ENCODE measurements around the gene NT5C2. TPM values are rescaled to one million over a fixed set of nuclear protein-coding genes. Genes with fewer than 3 reads are reported as not detected.

The NT5C2 gene
- total RNA-seq, 1 experiment from 2014 or later: 52.2 TPM

DNA sequence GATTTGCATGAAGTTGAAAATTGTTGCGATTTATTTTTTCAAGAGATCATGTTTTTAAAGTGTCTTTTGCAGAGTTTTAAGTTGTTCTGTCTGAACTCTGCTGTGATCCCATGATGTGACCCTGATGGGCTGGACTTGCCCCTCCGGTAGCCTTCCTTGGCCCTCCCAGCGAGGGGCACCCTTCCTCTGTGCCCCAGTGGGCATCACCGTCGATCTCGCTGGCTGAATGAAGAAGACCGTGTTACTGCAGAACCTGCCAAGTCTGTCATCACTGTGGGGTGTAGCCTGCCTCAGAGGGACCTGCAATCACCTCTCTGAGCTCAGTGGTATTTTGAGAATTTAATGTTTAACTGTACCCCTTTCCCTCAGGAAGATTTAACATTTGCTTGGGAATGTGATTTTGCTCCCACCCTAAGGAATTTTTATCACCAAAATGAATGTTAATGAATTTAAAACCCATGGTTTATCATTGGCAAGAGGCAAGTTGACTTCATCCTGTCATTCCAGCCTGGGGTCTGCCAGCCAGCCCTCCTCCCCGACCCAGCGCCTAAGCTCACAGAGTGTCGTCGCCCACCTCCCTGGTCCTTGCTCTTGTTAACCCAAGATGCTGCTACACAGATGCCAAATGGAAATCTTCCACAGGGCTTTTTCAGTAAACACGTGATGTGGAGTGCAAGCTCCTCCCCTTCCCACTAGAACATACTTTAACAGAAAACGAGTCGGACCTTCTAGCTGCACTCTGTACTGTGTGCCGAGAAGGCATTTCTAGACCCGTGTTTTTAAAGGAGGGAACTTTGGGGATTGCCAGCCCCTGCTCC lies 115.4 kb downstream of the NT5C2 start:
- no peak overlapping the region for H3K27ac Mint-ChIP-seq (ENCODE audit: low read depth, unreplicated experiment)
- TF ChIP-seq, protein P1, sequence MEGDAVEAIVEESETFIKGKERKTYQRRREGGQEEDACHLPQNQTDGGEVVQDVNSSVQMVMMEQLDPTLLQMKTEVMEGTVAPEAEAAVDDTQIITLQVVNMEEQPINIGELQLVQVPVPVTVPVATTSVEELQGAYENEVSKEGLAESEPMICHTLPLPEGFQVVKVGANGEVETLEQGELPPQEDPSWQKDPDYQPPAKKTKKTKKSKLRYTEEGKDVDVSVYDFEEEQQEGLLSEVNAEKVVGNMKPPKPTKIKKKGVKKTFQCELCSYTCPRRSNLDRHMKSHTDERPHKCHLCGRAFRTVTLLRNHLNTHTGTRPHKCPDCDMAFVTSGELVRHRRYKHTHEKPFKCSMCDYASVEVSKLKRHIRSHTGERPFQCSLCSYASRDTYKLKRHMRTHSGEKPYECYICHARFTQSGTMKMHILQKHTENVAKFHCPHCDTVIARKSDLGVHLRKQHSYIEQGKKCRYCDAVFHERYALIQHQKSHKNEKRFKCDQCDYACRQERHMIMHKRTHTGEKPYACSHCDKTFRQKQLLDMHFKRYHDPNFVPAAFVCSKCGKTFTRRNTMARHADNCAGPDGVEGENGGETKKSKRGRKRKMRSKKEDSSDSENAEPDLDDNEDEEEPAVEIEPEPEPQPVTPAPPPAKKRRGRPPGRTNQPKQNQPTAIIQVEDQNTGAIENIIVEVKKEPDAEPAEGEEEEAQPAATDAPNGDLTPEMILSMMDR (IDR thresholded peaks at IDR 0.05; ENCODE audit: unreplicated experiment): no peak
- BruUV-seq (replicated peaks): no TSS peak
- no peak overlapping the region for H3K4me3 Mint-ChIP-seq (ENCODE audit: unreplicated experiment)
- H3K9me3 Mint-ChIP-seq (ENCODE audit: unreplicated experiment): no peaks in the 10 kb centered on the region
- POLR2A ChIA-PET: no interaction called here
- H3K27me3 Mint-ChIP-seq (ENCODE audit: insufficient read depth, unreplicated experiment): no peaks in the 10 kb centered on the region
- no peak for DNase-seq (ENCODE audit: unreplicated experiment)
- CTCF ChIA-PET: interaction anchor here (0.7 to 2.1 kb wide), 5 partner anchors 8 to 176 kb away, joined by 3 to 9 read pairs (median 5); no protein-coding TSS in a partner anchor
- no peaks in the 10 kb centered on the region for H3K4me1 Mint-ChIP-seq (ENCODE audit: insufficient read depth, unreplicated experiment)
- intact Hi-C loops (cut with micrococcal nuclease): no loop called here
- peaks cover 26% of the 10 kb centered on the region for H3K36me3 Mint-ChIP-seq (ENCODE audit: insufficient read depth, unreplicated experiment)

DNA sequence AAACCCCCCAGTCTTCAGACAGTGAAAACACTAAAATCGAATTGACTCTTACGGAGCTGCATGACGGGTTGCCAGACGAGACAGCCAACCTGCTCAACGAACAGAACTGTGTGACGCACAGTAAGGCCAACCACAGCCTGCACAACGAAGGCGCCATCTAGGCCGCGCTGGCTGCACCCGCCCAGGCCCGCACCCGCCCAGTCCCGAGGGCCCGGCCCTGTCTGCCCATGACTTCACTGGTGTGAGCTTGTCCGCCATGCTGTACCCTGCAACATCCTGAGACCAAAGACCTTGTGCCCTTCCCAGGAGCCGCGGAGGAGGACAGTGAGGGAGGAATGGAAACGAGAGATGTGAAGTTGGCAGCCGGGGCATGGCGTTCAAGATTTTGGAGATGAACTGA lies 116.1 kb downstream of the NT5C2 start:
- no TSS peak for BruUV-seq (replicated peaks)
- H3K27ac Mint-ChIP-seq (ENCODE audit: low read depth, unreplicated experiment): no peak overlapping the region

DNA sequence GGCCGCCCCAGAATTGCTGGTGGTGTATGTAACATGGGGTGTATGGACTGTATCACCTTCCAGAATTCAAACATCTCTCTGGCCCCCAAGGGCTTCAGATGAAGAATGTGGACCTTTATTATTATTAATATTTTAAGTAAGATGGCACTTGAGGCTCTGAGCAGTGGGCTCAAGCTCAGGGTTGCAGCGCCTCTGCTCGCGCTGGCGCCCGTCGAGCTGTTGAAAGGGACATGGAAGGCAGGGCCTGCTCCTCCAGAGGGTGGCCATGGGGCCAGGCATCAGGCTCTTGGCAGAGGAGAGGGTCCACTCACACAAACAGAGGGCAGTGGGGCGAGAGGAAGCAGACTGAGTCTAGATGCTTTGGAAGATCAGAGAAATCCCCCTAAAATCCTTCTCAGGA lies 120.2 kb downstream of the NT5C2 start:
- POLR2A ChIA-PET: no interaction called here

More for the DNA sequence above, 116.1 kb downstream of the NT5C2 start:
- Mint-ChIP-seq H3K4me3 (ENCODE audit: unreplicated experiment) (no peak overlapping the region), H3K36me3 (ENCODE audit: insufficient read depth, unreplicated experiment) (peaks cover 26% of the 10 kb centered on the region), H3K4me1 (ENCODE audit: insufficient read depth, unreplicated experiment) (no peaks in the 10 kb centered on the region), H3K27me3 (ENCODE audit: insufficient read depth, unreplicated experiment) (no peaks in the 10 kb centered on the region), H3K9me3 (ENCODE audit: unreplicated experiment) (no peaks in the 10 kb centered on the region)
- ChIA-PET CTCF (interaction anchor here (0.6 to 1.0 kb wide), 2 partner anchors 170 to 462 kb away, joined by 3 read pairs; no protein-coding TSS in a partner anchor), POLR2A (interaction anchor here (0.6 kb wide), 1 partner anchor 71 kb away, joined by 3 read pairs; no protein-coding TSS in a partner anchor)
- intact Hi-C loops (cut with micrococcal nuclease): no loop called here
- TF ChIP-seq, protein P1 (IDR thresholded peaks at IDR 0.05; ENCODE audit: unreplicated experiment): no peak
- DNase-seq (ENCODE audit: unreplicated experiment): no peak

DNA sequence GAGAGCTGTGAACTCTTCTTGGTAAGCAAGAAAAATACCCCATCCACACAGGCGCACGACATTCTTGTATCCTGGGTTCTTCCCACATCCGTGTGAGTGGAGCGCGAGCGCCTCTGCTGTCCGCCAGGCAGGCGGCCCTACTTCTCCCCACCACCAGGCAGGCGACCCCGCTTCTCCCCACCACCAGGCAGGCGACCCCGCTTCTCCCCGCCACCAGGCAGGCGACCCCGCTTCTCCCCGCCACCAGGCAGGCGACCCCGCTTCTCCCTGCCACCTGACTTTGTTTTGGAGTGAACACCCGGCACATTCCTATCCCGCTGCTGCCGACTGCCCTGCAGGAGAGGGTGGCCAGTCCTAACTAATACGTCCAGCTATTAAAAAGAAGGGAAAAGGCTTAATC lies 120.8 kb downstream of the NT5C2 start:
- TF ChIP-seq, protein P1 (IDR thresholded peaks at IDR 0.05; ENCODE audit: unreplicated experiment): no peak
- DNase-seq (ENCODE audit: unreplicated experiment): no peak
- POLR2A ChIA-PET: interaction anchor here (1.3 kb wide), 1 partner anchor 154 kb away, joined by 4 read pairs; the partner anchor contains the start of gene CNNM2
- CTCF ChIA-PET: interaction anchor here (0.7 to 1.7 kb wide), 6 partner anchors 155 to 261 kb away, joined by 3 to 10 read pairs (median 4); partner anchors contain the start of gene CNNM2
- no peaks in the 10 kb centered on the region for H3K27me3 Mint-ChIP-seq (ENCODE audit: insufficient read depth, unreplicated experiment)
- H3K36me3 Mint-ChIP-seq (ENCODE audit: insufficient read depth, unreplicated experiment): peaks cover 3% of the 10 kb centered on the region
- H3K4me3 Mint-ChIP-seq (ENCODE audit: unreplicated experiment): no peak overlapping the region
- no TSS peak for BruUV-seq (replicated peaks)
- no peak overlapping the region for H3K27ac Mint-ChIP-seq (ENCODE audit: low read depth, unreplicated experiment)
- intact Hi-C loops (cut with micrococcal nuclease): no loop called here
- no peaks in the 10 kb centered on the region for H3K9me3 Mint-ChIP-seq (ENCODE audit: unreplicated experiment)
- H3K4me1 Mint-ChIP-seq (ENCODE audit: insufficient read depth, unreplicated experiment): no peaks in the 10 kb centered on the region

More for the DNA sequence above, 120.2 kb downstream of the NT5C2 start:
- Mint-ChIP-seq H3K27me3 (ENCODE audit: insufficient read depth, unreplicated experiment) (no peaks in the 10 kb centered on the region), H3K9me3 (ENCODE audit: unreplicated experiment) (no peaks in the 10 kb centered on the region), H3K4me3 (ENCODE audit: unreplicated experiment) (no peak overlapping the region), H3K36me3 (ENCODE audit: insufficient read depth, unreplicated experiment) (peaks cover 9% of the 10 kb centered on the region), H3K27ac (ENCODE audit: low read depth, unreplicated experiment) (no peak overlapping the region), H3K4me1 (ENCODE audit: insufficient read depth, unreplicated experiment) (no peaks in the 10 kb centered on the region)
- no TSS peak for BruUV-seq (replicated peaks)
- intact Hi-C loops (cut with micrococcal nuclease): no loop called here
- DNase-seq (ENCODE audit: unreplicated experiment): no peak
- TF ChIP-seq, protein P1 (IDR thresholded peaks at IDR 0.05; ENCODE audit: unreplicated experiment): no peak
- CTCF ChIA-PET: interaction anchor here (1.0 to 1.7 kb wide), 2 partner anchors 155 to 237 kb away, joined by 3 to 10 read pairs; partner anchors contain the start of gene CNNM2
